ENCODE measurements around the gene NCOA5. TPM values are rescaled to one million over a fixed set of nuclear protein-coding genes. Genes with fewer than 3 reads are reported as not detected.

The NCOA5 gene
- total RNA-seq, 1 experiment from 2014 or later: 34.4 TPM

DNA sequence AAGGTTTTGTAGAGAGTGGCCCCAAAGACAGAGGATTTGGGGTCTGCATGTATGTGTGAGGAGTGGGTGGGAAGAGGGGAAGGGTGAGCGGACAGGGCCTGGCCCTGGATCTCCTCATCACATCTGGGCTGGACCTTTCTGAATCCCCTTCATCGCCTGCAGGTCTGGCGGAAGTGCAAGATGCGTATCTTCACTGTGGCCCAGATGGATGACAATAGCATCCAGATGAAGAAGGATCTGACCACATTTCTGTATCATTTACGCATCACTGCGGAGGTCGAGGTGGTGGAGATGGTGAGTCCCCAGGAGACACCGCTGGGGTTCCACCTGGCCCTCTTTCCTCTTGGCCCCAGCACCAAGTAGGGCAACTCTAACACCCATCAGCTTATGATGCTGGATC lies 36.3 kb downstream of the NCOA5 start:
- TF ChIP-seq, protein P1, sequence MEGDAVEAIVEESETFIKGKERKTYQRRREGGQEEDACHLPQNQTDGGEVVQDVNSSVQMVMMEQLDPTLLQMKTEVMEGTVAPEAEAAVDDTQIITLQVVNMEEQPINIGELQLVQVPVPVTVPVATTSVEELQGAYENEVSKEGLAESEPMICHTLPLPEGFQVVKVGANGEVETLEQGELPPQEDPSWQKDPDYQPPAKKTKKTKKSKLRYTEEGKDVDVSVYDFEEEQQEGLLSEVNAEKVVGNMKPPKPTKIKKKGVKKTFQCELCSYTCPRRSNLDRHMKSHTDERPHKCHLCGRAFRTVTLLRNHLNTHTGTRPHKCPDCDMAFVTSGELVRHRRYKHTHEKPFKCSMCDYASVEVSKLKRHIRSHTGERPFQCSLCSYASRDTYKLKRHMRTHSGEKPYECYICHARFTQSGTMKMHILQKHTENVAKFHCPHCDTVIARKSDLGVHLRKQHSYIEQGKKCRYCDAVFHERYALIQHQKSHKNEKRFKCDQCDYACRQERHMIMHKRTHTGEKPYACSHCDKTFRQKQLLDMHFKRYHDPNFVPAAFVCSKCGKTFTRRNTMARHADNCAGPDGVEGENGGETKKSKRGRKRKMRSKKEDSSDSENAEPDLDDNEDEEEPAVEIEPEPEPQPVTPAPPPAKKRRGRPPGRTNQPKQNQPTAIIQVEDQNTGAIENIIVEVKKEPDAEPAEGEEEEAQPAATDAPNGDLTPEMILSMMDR (IDR thresholded peaks at IDR 0.05; ENCODE audit: unreplicated experiment): no peak
- BruUV-seq (replicated peaks): no TSS peak
- DNase-seq: no peak
- CTCF ChIA-PET: no interaction called here
- intact Hi-C loops (cut with micrococcal nuclease; ENCODE audit: unreplicated experiment): no loop called here
- H3K27me3 Mint-ChIP-seq (ENCODE audit: unreplicated experiment): peaks cover 72% of the 10 kb centered on the region
- H3K4me3 Mint-ChIP-seq (ENCODE audit: low read depth, unreplicated experiment): no peak overlapping the region
- H3K9me3 Mint-ChIP-seq (ENCODE audit: low read depth, unreplicated experiment): no peaks in the 10 kb centered on the region
- H3K36me3 Mint-ChIP-seq (ENCODE audit: insufficient read depth, unreplicated experiment): no peaks in the 10 kb centered on the region
- H3K4me1 Mint-ChIP-seq (ENCODE audit: low read depth, unreplicated experiment): no peaks in the 10 kb centered on the region
- no peak overlapping the region for H3K27ac Mint-ChIP-seq (ENCODE audit: unreplicated experiment)

DNA sequence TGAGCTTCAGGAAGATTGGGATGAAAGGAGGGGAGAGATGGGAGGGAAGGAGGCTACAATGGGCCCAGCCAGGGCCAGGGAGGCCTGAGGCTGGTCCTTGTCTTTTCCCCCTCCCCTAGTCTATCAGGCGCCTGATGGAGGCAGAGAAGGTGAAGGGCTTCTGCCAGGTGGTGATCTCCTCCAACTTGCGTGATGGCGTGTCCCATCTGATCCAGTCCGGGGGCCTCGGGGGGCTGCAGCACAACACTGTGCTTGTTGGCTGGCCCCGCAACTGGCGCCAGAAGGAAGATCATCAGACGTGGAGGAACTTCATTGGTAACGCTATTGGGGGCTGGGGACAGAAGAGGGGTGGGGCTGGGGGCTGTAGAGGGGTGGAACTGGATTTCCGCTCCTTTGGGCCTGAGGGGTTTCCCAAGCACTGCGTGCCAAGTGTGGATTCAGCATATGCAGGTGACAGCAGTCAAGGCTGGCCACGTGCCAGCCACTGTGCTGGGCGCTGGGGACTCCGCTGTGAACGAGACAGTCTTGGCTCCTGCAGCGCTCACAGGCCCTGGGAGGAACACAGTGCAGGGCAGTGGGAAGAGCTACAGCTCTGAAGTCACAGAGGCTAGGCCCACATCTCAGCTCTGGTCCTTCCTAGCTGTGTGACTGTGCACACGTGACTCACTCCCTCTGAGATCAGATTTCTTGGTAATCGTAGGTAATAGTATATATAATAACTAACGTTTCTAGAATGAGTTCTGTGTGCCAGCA lies 38.0 kb downstream of the NCOA5 start:
- Mint-ChIP-seq H3K9me3 (ENCODE audit: low read depth, unreplicated experiment) (no peaks in the 10 kb centered on the region), H3K27me3 (ENCODE audit: unreplicated experiment) (peaks cover 89% of the 10 kb centered on the region), H3K4me3 (ENCODE audit: low read depth, unreplicated experiment) (no peak overlapping the region), H3K27ac (ENCODE audit: unreplicated experiment) (no peak overlapping the region), H3K36me3 (ENCODE audit: insufficient read depth, unreplicated experiment) (no peaks in the 10 kb centered on the region), H3K4me1 (ENCODE audit: low read depth, unreplicated experiment) (no peaks in the 10 kb centered on the region)
- BruUV-seq (replicated peaks): no TSS peak
- DNase-seq: peak; percentile 45
- intact Hi-C loops (cut with micrococcal nuclease; ENCODE audit: unreplicated experiment): no loop called here
- CTCF ChIA-PET: interaction anchor here (0.6 to 0.8 kb wide), 4 partner anchors 15 to 41 kb away, joined by 3 to 4 read pairs (median 3); no protein-coding TSS in a partner anchor
- TF ChIP-seq, protein P1 (IDR thresholded peaks at IDR 0.05; ENCODE audit: unreplicated experiment): no peak

DNA sequence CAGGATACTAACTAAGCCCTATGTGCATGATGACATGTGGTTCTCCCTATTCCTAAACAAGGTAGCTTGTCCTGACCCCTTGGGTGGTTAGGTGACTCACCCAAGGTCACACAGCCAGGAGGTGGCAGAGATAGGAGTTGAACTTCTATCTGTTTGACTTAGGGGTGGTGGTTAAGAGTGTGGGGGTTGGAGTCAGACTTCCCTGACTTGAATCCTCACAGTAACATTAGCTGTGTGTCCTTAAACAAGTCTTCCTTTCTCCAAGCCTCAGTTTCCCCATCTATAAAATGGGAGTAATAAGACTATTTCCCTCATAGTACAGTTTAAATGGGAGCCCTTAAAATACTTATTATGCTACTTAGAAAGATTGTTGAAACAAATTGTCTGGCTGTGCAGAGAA lies 38.9 kb downstream of the NCOA5 start:
- no peaks in the 10 kb centered on the region for H3K9me3 Mint-ChIP-seq (ENCODE audit: low read depth, unreplicated experiment)
- CTCF ChIA-PET: interaction anchor here (0.8 kb wide), 1 partner anchor 16 kb away, joined by 3 read pairs; no protein-coding TSS in a partner anchor

DNA sequence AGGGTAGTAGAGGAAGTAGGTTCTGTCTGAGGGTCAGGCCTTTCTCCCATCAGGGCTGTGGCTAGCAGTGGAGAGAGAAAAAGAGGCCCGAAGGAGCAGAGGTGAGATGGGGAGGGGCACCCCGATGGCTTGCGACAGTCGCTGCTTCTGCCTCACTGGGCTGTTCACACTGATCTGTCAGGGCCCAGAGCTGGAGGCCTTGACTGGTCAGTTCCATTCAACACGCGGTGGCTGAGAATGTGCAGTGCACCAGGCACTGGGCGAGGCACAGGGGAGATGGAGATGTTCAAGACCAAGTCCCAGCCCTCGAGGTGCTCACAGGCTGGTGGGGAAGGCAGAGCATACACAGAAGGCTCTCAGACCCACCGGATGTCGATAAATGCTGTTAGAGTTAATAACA lies 39.3 kb downstream of the NCOA5 start:
- no peaks in the 10 kb centered on the region for H3K9me3 Mint-ChIP-seq (ENCODE audit: low read depth, unreplicated experiment)
- TF ChIP-seq, protein P1 (IDR thresholded peaks at IDR 0.05; ENCODE audit: unreplicated experiment): no peak

More for the DNA sequence above, 38.9 kb downstream of the NCOA5 start:
- H3K27me3 Mint-ChIP-seq (ENCODE audit: unreplicated experiment): peaks cover 93% of the 10 kb centered on the region
- H3K36me3 Mint-ChIP-seq (ENCODE audit: insufficient read depth, unreplicated experiment): no peaks in the 10 kb centered on the region
- no TSS peak for BruUV-seq (replicated peaks)
- intact Hi-C loops (cut with micrococcal nuclease; ENCODE audit: unreplicated experiment): no loop called here
- no peaks in the 10 kb centered on the region for H3K4me1 Mint-ChIP-seq (ENCODE audit: low read depth, unreplicated experiment)
- no peak overlapping the region for H3K4me3 Mint-ChIP-seq (ENCODE audit: low read depth, unreplicated experiment)
- no peak overlapping the region for H3K27ac Mint-ChIP-seq (ENCODE audit: unreplicated experiment)
- TF ChIP-seq, protein P1 (IDR thresholded peaks at IDR 0.05; ENCODE audit: unreplicated experiment): no peak
- no peak for DNase-seq

More for the DNA sequence above, 39.3 kb downstream of the NCOA5 start:
- CTCF ChIA-PET: no interaction called here
- no peak overlapping the region for H3K4me3 Mint-ChIP-seq (ENCODE audit: low read depth, unreplicated experiment)
- no peak for DNase-seq
- H3K4me1 Mint-ChIP-seq (ENCODE audit: low read depth, unreplicated experiment): no peaks in the 10 kb centered on the region
- H3K36me3 Mint-ChIP-seq (ENCODE audit: insufficient read depth, unreplicated experiment): no peaks in the 10 kb centered on the region
- intact Hi-C loops (cut with micrococcal nuclease; ENCODE audit: unreplicated experiment): no loop called here
- no peak overlapping the region for H3K27ac Mint-ChIP-seq (ENCODE audit: unreplicated experiment)
- peaks cover 93% of the 10 kb centered on the region for H3K27me3 Mint-ChIP-seq (ENCODE audit: unreplicated experiment)
- no TSS peak for BruUV-seq (replicated peaks)

Data from Calu3 (cell line).